ENCODE measurements around the gene CATSPERB.
"Not testable (repeated sequence)": the region's sequence is repeated elsewhere in the genome, so short reads cannot be mapped to it uniquely, and the experiment has no call there.

Gene CATSPERB

DNA sequence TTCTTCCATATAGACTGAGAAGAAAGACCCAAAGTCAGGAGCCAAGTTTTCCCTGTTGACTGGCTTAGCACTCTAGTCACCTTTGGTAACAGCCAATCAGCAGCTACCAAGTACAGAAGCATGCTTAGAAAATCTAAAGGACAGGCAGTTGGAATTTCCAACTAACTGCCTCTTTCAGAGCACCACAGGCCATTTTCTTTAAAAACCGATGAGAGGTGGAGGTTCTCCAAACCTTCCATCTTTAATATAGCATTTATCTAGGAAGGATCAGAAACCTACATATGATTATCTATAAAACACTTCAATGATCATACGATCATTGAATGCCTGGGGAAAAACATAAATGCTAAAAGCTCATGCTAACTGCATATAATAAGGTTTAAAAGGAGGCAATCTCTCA lies at the start of gene CATSPERB:
Gene CATSPERB (minus strand): TSS at position 101 of the 400 bp plus-strand sequence. CDS start 2,607 bp downstream, outside the sequence.
- no peak for DNase-seq

DNA sequence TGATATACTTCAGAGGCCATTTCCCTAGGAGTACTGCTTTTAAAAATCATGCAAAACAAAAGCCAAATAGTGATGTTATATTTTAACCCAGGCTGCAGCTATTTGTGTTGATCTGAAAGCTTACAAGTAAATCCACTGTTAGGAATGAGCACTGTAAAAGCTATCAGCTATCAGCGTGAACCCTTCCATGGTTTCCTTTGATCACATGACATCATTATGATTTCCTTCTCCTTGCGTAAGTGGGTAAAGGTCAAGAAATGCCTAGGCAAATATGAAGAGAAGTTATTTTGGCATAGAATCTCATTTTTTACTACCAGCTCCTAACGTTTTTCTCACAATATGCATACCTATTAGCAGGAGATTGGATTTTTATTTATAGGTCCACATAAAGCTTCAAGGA lies 48.6 kb upstream of the CATSPERB start:
- no peak for DNase-seq

DNA sequence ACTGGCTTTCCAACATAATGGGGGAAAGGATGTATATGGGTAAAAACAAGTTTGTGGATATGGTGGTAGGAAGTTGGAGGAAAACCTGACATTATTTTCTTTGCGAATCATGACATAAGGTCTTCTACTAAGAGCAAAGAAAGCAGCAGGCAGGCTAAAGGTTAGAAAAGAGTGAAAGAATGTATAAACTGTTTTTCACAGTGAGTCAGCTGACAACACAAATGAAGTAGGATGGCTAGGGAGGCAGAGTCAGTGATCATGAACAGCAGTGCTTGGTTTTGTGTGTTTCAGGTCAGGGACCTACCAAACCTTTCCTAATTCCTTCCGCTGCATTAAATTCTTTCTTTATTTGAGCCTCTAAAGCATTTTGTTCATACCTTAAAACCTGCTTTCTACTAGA lies 46.3 kb upstream of the CATSPERB start:
- DNase-seq = no peak

DNA sequence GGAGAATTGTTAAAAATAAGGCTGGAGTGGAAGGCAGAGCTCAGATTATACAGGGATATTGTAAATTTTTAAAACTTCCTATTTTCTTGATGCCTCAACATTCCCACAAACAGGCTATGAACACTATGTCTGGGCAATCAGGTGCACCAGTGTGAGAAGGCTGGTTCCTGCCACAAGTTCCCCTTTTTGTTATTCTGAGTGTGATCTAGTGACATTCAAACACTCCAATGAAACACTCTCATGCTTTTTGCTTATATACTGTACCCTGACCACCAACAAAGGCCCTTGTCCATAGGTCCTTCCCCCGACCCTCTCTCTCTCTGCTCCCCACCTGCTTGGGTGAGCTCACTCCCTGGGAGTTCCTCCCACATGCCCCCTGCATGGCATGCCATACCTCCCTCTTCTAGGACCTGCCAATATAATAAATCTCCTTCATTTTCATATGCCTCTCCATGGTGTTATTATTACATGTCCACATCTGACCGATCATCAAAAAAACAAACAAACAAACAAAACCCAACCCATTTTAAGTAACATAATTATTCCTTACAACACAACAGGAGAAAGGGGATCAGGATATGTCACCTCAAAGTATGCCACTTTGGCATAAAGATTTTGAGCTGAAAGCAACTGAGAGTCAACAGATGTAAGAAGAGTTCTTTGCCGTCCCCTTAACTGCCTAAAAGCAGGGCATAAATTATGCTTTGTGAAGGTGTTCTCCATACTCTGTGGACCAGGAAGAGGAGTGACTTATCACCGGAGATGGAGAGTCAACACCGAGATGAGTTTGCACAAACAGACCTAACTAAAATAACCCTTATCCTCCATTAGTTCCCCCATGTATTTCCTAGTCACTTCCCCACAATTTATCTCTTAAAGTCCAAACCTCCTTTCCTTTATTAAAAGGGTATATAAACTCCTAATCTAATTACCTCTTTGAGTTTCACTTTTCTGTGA lies 42.5 kb upstream of the CATSPERB start:
- DNase-seq = no peak

DNA sequence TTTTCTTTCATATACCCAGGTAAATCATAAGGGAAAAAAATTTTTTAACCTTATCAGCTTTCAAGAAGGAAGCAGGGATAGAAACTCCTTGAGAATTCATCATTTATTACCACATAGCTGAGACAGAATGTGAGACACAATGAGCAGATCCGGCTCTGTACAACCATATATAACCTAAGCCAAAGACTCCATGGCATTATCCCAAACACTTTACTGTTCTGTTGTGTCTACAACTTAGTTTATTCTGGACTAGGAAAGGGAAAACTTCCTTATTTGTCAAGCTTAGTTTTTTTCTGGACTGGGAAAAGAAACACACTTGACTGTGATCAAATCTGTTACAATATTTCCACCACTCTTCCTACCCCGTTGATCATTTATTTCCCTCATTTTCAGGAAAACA lies 38.3 kb upstream of the CATSPERB start:
- no peak for DNase-seq

GRCh38 chr14:91755570-91756295 lies 23.8 kb upstream of the CATSPERB start:
- DNase-seq = no peak

DNA sequence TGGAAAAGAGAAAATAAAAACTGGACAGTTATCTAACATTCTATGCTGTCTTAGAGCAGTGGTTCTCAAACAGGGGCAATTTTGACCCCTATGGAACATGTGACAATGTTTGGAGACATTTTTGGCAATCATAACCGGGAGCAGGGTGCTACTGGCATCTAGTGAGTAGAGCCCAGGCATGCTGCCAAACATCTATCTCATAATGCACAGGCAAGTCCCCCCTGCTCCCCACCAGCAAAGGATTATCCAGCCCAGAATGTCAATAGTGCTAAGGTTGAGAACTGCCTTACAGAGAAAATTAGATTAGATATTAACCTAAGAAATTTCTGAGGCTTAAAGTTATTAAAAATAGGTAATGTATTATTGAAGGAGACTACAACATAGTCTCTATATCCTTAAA lies 22.9 kb upstream of the CATSPERB start:
- no peak for DNase-seq

DNA sequence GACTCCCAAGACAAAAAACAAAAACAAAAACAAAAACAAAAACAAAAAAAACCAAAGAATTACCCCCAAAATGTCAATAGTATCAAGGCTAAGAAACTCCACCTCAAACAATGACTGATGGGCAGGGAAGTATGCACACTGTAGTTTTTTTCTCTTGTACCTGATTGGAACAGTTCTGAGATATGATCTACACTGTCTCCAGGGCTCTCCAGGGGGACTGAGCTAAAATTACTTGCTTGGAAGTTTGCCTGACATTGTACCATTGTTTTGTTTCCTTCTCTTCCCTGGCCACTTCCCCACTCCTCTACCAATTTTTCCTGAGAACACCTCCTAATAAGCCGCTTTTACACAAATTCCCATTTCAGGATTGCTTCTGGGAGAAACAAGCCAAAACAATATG lies 22.3 kb upstream of the CATSPERB start:
- DNase-seq = no peak

DNA sequence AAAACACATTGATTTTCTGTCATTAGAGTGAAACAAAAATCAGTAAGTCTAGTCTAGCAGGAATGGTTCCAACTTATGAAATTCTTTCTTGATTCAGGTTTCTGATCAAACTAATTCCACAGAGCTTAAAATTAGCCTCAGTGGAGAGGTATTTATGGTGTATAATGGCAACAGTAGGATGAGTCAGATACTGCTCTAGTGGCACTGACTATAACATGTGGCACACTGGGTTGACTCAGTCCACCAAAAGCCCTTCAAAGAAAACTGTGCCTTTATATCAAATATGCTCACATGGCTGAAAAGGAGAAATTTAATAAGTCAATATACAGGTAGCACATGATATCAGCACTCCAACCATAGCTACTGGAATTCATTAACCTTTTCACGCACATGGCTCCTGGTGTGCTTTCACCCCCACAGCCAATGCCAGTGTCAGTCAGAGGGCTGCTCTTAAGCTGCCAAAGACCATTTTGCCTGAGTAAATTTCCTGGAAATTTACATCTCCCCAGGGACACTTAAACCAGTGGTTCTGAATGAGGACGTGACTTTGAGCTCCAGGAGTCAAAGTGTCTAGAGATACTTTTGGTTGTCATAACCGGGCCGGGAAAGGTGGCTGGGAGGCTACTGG lies 21.7 kb upstream of the CATSPERB start:
- no peak for DNase-seq

DNA sequence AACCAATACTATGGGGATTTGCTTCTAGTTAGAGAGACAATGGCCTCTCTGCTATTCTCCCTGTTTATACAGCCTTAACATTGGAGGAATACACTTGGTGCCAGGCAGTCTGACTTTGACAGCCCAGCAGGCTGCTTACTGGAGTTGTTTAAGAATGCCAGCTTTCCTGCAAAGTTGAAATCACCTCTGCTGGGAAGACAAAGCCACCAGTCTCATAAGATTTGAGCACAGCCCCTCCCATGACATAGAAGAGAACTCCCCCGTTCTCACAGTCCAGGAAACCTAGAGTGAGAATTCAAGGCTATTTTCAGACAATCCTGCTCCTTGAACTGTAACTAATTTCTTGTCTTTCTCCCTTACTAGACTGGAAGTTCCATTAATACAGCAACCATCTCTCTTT lies 21.1 kb upstream of the CATSPERB start:
- no peak for DNase-seq

- DNase-seq = no peak
Measured at GRCh38 chr14:91751719-91752118, 19.8 kb upstream of the CATSPERB start.

- DNase-seq = no peak
Measured at GRCh38 chr14:91750634-91751198, 18.8 kb upstream of the CATSPERB start.

- no peak for DNase-seq
Measured at GRCh38 chr14:91749868-91750267, 18.0 kb upstream of the CATSPERB start.

DNA sequence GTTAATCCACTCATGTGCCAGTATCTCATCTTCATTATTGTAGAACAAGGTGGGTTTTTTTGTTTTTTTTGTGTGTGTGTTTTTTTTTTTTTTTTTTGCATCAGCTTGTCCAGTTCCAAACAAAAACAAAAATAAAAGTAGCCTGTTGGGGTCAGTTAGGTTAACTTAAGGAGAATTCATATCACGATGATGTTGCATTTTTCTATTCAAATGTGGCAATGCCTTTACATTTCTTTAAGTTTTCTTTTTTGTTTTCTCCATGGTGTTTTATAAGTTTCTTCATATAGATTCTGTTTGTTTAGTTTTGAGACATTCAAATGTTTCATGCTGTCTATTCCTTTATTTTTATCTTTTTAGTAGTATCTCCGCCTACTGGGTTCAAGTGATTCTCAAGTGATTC lies 16.2 kb upstream of the CATSPERB start:
- DNase-seq = no peak

DNA sequence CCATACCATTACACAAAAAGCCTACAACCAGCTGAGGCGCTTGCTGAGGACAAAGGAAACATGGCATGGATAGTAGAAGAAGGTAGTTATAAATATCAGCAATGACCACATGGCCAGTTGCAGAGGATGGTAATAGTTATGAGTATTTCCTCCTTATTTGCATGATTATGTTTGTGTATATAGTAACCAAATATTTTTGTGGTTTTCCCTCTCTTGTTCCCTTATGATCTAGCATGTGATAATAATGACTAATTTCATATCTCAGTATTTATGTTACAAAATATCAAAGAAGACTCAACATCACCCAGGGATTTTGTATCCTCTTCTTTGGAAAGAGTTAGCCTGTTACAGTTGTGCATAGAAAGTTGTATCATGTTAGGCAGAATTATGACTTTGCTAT lies 13.5 kb upstream of the CATSPERB start:
- no peak for DNase-seq

- peak; percentile 28 for DNase-seq
Measured at GRCh38 chr14:91744068-91744480, 12.2 kb upstream of the CATSPERB start.

DNA sequence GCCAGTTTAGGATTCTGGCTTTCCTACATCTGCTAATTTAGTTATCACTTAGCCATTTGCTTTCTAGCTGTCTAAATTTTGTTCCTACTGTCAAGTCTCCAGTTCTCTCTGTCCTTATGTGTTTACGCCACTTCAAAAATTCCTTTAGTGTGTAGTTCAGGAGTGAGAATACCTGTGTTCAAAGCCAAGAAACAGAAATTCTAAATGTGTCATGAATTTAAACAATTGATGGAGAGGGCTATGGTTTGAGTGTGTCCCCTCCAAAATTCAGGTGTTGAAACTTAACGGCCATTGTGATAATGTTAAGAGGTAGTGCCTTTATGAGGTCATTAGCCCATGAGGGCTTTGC lies 11.4 kb upstream of the CATSPERB start:
- no peak for DNase-seq

DNA sequence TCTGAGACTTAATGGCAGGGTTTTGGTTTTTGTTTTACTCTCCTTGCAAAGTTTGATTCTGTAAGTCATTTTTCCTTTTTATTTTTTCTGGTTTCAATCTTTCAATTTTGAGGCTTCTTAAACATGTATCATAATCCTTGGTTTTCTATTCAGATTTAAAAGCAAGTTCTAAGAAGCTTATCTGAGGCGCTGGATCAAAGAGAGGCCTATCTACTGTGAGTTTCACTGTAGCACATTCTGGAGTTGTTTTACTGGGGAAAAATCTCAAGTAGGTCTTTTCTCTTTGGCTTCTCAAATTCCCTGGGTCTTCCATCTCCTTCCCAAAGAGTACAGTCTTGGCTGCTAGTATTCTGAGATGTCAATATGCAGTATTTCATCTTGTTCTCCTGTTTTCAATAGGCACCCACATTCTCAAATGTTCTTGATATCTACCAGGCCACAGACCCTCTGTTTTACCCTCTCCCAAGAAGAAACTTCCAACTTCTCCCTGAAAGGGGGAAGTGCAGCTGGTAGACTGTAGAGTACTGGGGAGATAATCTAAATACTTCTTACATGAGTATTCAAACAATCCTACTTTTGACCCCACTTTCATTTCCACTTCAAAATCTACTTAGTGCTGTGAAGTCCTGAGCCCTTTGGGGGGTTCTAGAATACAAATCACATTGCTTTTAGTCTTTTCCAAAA lies 10.9 kb upstream of the CATSPERB start:
- DNase-seq = no peak

DNA sequence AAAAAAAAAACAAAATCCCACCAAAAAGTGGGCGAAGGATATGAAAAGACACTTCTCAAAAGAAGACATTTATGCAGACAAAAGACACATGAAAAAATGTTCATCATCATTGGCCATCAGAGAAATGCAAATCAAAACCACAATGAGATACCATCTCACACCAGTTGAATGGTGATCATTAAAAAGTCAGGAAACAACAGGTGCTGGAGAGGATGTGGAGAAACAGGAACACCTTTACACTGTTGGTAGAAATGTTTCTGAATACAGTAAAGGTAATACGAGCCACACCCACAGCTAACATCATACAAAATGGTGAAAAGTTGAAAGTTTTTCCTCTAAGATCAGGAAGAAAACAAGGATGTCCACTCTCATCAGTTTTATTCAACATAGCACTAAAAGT lies 8.0 kb upstream of the CATSPERB start:
- not testable (repeated sequence) for DNase-seq

DNA sequence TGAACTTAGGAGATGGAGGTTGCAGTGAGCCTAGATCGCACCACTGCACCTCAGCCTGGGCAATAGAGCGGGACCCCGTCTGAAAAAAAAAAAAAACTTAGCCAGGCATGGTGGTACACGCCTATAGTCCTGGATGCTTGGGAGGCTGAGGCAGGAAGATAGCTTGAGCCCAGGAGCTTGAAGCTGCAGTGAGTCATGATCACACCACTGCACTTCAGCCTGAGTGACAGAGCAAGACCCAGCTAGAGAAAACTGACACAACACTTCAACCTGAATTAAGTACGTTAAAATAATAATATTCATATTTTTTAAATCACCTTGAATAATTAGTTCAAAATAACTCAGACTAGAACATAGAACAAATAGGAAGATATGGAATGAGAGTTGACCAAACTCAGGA lies 5.7 kb upstream of the CATSPERB start:
- DNase-seq = no peak

DNA sequence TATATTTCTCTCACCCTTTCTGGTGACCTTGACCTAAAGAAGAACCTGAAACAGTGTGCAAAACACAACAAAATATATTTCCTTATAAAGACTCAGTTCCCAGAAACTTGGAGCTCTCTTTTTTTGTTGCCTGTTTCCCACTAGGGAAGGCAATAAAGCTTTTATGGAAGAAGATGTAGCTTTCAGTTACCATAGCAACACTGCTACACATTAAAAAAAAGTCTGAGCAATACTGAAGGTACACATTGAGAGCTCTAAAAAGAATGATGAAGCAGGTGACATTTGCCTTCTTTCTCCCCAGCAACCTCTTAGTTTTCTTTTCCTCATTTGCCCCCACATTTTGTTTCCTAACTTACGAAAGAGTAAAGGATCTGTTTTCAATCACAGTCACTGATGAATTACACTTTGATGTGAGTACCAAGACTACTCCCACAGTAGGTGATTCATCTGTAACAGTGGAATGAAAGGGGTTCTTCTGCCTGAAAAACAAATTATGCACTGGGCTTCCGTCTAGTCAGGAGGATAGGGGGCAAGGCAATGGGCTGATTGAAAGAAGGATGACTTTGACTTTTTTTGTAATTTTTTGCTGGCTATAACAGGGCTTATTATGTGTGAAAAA lies 1.1 kb upstream of the CATSPERB start:
- peak; percentile 2 for DNase-seq

GRCh38 chr14:91732439-91732838 lies 553 bp upstream of the CATSPERB start:
- DNase-seq = peak; percentile 23

Data from stimulated activated CD4-positive, alpha-beta T cell treated with anti-CD3 and anti-CD28 coated beads, Interleukin-1b, Interleukin-23, amount 100 ng/mL, for 48 hours (primary cell).